GM23338 (cell line): Measurements from ENCODE around the gene CD40. TPM values are rescaled to one million over a fixed set of nuclear protein-coding genes. Genes with fewer than 3 reads are reported as not detected.

ENCODE experiments used
- ATAC-seq: fragments of 200-7000 bp; cut with Tn5 transposase; 3 replicates; pipeline ENCODE4 v1.9.1; 2020
- DNase-seq: peaks from one replicate; pipeline ENCODE4 v3.0.0-alpha.2; 2015; ENCODE audit warnings: low spot score
- H2AFZ ChIP-seq: fragments of 200-600 bp; sonication (generic); 2 replicates; pipeline ENCODE4 v1.8.0; 2016; ENCODE audit warnings: antibody characterized with exemption, mild to moderate bottlenecking, moderate library complexity
- H3F3A ChIP-seq: fragments of 200-600 bp; sonication (generic); replicated peaks from 2 replicates; pipeline ENCODE4 v1.8.0; 2017; ENCODE audit warnings: antibody characterized with exemption, mixed run types, low read depth
- H3K27ac ChIP-seq: fragments of 200-600 bp; sonication (generic); 2 replicates; pipeline ENCODE4 v1.6.1; 2016; ENCODE audit warnings: low read depth
- H3K27me3 ChIP-seq: fragments of 200-600 bp; sonication (generic); 2 replicates; pipeline ENCODE4 v1.8.0; 2016; ENCODE audit warnings: mild to moderate bottlenecking, mixed run types, moderate library complexity; ENCODE audit not compliant: insufficient read depth
- H3K36me3 ChIP-seq: fragments of 200-600 bp; sonication (generic); 2 replicates; pipeline ENCODE4 v1.8.0; 2016; ENCODE audit warnings: mild to moderate bottlenecking; ENCODE audit not compliant: insufficient read depth
- H3K4me1 ChIP-seq: fragments of 200-600 bp; sonication (generic); 2 replicates; pipeline ENCODE4 v1.8.0; 2016; ENCODE audit warnings: mild to moderate bottlenecking, moderate library complexity; ENCODE audit not compliant: insufficient read depth
- H3K4me2 ChIP-seq: fragments of 200-600 bp; sonication (generic); 2 replicates; pipeline ENCODE4 v1.7.1; 2017; ENCODE audit warnings: mixed run types
- H3K4me3 ChIP-seq: fragments of 200-600 bp; sonication (generic); 2 replicates; pipeline ENCODE4 v1.6.1; 2016; ENCODE audit warnings: mixed run types
- H3K79me2 ChIP-seq: fragments of 200-600 bp; sonication (generic); replicated peaks from 2 replicates; pipeline ENCODE4 v1.8.0; 2017; ENCODE audit warnings: mild to moderate bottlenecking; ENCODE audit not compliant: insufficient read depth
- H3K9me2 ChIP-seq: fragments of 200-600 bp; sonication (generic); 2 replicates; pipeline ENCODE4 v1.8.0; 2017; ENCODE audit not compliant: insufficient read depth
- H4K20me1 ChIP-seq: fragments of 200-600 bp; sonication (generic); replicated peaks from 2 replicates; pipeline ENCODE4 v1.8.0; 2017; ENCODE audit warnings: mild to moderate bottlenecking; ENCODE audit not compliant: insufficient read depth
- H3K27ac Mint-ChIP-seq: 2 replicates; pipeline ENCODE4 v1.8.0; 2020; ENCODE audit warnings: inconsistent platforms, mild to moderate bottlenecking, moderate library complexity, mixed read lengths
- H3K27me3 Mint-ChIP-seq: 3 replicates; pipeline ENCODE4 v1.8.0; 2022; ENCODE audit warnings: low read depth, mild to moderate bottlenecking, moderate library complexity, mixed read lengths, inconsistent platforms; ENCODE audit not compliant: insufficient read depth, poor library complexity
- H3K36me3 Mint-ChIP-seq: 3 replicates; pipeline ENCODE4 v1.8.0; 2021; ENCODE audit warnings: low read depth, mild to moderate bottlenecking, inconsistent platforms, moderate library complexity, mixed read lengths
- H3K4me1 Mint-ChIP-seq: 3 replicates; pipeline ENCODE4 v1.8.0; 2020; ENCODE audit warnings: mild to moderate bottlenecking, inconsistent platforms, mixed read lengths
- H3K4me3 Mint-ChIP-seq: 3 replicates; pipeline ENCODE4 v1.8.0; 2021; ENCODE audit warnings: moderate library complexity, mild to moderate bottlenecking, inconsistent platforms, mixed read lengths
- H3K9me3 Mint-ChIP-seq: 3 replicates; pipeline ENCODE4 v1.8.0; 2020; ENCODE audit warnings: moderate library complexity, mild to moderate bottlenecking, inconsistent platforms, mixed read lengths
- CREB1 ChIP-seq: fragments of 250-450 bp; sonication (Bioruptor Pico); IDR thresholded peaks from 2 replicates; pipeline ENCODE4 v1.5.0; 2020; ENCODE audit warnings: low read depth, mild to moderate bottlenecking, moderate library complexity
- EZH2 ChIP-seq: fragments of 200-600 bp; sonication (generic); IDR thresholded peaks from one replicate; pipeline ENCODE4 v1.8.0; 2017; ENCODE audit warnings: antibody characterized with exemption, mild to moderate bottlenecking, low read depth; ENCODE audit not compliant: unreplicated experiment
- EZH2phosphoT487 ChIP-seq: fragments of 200-600 bp; sonication (generic); IDR thresholded peaks from one replicate; pipeline ENCODE4 v1.8.1; 2018; ENCODE audit warnings: antibody characterized with exemption; ENCODE audit not compliant: unreplicated experiment
- JUNB ChIP-seq: IDR thresholded peaks from one replicate; pipeline ENCODE4 v1.6.1; 2016; ENCODE audit warnings: antibody characterized with exemption; ENCODE audit not compliant: unreplicated experiment
- NANOG ChIP-seq: IDR thresholded peaks from 2 replicates; pipeline ENCODE4 v1.6.1; 2016; ENCODE audit warnings: antibody characterized with exemption, borderline replicate concordance
- POLR2AphosphoS5 ChIP-seq: IDR thresholded peaks from 2 replicates; pipeline ENCODE4 v1.6.1; 2016; ENCODE audit warnings: antibody characterized with exemption, low read depth
- ZNF114 ChIP-seq: fragments of 250-450 bp; sonication (Bioruptor Pico); IDR thresholded peaks from 2 replicates; pipeline ENCODE4 v1.5.0; 2020; ENCODE audit warnings: mild to moderate bottlenecking, moderate library complexity
- polyA plus RNA-seq: library from polyadenylated mRNA; unstranded; fragments of >200 nt; fragmentation: Nextera tagmentation; extraction: Ambion mirVana; gene quantifications from 2 replicates; pipeline ENCODE4 v1.2.1, GENCODE V29; 2016
- total RNA-seq: library from RNA; depleted of rRNA; stranded (reverse); fragments of >200 nt; shearing (Covaris generic); gene quantifications from 2 replicates; pipeline ENCODE4 v1.2.3, GENCODE V29; 2014
- TF ChIP-seq, protein P1 (sequence below): IDR thresholded peaks from 2 replicates; pipeline ENCODE4 v1.6.1; 2016; ENCODE audit warnings: antibody characterized with exemption
- TF ChIP-seq, protein P2 (sequence below): fragments of 250-450 bp; sonication (Bioruptor Pico); IDR thresholded peaks from 2 replicates; pipeline ENCODE4 v1.5.0; 2020; ENCODE audit warnings: mild to moderate bottlenecking, moderate library complexity
- TF ChIP-seq, protein P3 (sequence below), 2 experiments: fragments of 200-600 bp in 1 of 2; sonication (generic) in 1 of 2; conservative IDR thresholded peaks; 2 replicates each; pipeline versions ENCODE4 v1.5.1 to v1.6.1; 2016 to 2017; ENCODE audit warnings: antibody characterized with exemption in 2 of 2, low read depth in 2 of 2, mild to moderate bottlenecking in 2 of 2, moderate library complexity in 1 of 2

Gene CD40
- total and polyA plus RNA-seq, 2 experiments from 2014 or later = 15.4 to 18.9 TPM

DNA sequence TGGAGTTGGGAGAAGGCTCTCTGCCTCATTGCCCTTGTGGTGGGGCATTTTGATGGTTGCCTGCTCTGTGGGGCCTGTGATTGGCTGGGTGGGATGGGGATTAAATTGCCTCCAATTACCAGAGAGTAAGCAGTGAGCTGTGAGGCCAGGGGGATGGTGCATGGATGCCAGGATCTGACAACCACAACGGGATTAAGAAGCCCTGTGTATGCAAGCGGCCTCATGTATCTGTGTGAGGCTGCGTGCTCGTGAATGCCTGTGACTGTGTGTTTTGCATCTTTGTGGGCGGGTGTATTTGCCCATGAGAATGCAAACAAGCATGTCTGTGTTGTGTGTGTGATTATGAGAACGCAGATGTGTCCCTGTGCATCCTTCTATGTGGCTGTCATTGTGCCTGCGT is 46.1 kb downstream of the CD40 start:
- Mint-ChIP-seq H3K36me3 (no peaks in the 10 kb centered on the region), H3K4me3 (no peak overlapping the region), H3K9me3 (no peaks in the 10 kb centered on the region), H3K27me3 (peaks cover 2% of the 10 kb centered on the region), H3K27ac (no peak overlapping the region), H3K4me1 (no peaks in the 10 kb centered on the region)
- H3K4me2 ChIP-seq = no peak overlapping the region
- H3K27ac ChIP-seq = no peak overlapping the region
- DNase-seq (no peak), ATAC-seq (peak; percentile 59)
- no peaks in the 10 kb centered on the region for H3F3A ChIP-seq
- H3K79me2 ChIP-seq = no peaks in the 10 kb centered on the region
- TF ChIP-seq, protein P1, sequence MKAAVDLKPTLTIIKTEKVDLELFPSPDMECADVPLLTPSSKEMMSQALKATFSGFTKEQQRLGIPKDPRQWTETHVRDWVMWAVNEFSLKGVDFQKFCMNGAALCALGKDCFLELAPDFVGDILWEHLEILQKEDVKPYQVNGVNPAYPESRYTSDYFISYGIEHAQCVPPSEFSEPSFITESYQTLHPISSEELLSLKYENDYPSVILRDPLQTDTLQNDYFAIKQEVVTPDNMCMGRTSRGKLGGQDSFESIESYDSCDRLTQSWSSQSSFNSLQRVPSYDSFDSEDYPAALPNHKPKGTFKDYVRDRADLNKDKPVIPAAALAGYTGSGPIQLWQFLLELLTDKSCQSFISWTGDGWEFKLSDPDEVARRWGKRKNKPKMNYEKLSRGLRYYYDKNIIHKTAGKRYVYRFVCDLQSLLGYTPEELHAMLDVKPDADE = no peak
- TF ChIP-seq JUNB (no peak), POLR2AphosphoS5 (no peak), EZH2phosphoT487 (no peak), CREB1 (CRISPR knock-in tag) (no peak), NANOG (no peak), ZNF114 (no peak), EZH2 (no peak)
- TF ChIP-seq, protein P2, sequence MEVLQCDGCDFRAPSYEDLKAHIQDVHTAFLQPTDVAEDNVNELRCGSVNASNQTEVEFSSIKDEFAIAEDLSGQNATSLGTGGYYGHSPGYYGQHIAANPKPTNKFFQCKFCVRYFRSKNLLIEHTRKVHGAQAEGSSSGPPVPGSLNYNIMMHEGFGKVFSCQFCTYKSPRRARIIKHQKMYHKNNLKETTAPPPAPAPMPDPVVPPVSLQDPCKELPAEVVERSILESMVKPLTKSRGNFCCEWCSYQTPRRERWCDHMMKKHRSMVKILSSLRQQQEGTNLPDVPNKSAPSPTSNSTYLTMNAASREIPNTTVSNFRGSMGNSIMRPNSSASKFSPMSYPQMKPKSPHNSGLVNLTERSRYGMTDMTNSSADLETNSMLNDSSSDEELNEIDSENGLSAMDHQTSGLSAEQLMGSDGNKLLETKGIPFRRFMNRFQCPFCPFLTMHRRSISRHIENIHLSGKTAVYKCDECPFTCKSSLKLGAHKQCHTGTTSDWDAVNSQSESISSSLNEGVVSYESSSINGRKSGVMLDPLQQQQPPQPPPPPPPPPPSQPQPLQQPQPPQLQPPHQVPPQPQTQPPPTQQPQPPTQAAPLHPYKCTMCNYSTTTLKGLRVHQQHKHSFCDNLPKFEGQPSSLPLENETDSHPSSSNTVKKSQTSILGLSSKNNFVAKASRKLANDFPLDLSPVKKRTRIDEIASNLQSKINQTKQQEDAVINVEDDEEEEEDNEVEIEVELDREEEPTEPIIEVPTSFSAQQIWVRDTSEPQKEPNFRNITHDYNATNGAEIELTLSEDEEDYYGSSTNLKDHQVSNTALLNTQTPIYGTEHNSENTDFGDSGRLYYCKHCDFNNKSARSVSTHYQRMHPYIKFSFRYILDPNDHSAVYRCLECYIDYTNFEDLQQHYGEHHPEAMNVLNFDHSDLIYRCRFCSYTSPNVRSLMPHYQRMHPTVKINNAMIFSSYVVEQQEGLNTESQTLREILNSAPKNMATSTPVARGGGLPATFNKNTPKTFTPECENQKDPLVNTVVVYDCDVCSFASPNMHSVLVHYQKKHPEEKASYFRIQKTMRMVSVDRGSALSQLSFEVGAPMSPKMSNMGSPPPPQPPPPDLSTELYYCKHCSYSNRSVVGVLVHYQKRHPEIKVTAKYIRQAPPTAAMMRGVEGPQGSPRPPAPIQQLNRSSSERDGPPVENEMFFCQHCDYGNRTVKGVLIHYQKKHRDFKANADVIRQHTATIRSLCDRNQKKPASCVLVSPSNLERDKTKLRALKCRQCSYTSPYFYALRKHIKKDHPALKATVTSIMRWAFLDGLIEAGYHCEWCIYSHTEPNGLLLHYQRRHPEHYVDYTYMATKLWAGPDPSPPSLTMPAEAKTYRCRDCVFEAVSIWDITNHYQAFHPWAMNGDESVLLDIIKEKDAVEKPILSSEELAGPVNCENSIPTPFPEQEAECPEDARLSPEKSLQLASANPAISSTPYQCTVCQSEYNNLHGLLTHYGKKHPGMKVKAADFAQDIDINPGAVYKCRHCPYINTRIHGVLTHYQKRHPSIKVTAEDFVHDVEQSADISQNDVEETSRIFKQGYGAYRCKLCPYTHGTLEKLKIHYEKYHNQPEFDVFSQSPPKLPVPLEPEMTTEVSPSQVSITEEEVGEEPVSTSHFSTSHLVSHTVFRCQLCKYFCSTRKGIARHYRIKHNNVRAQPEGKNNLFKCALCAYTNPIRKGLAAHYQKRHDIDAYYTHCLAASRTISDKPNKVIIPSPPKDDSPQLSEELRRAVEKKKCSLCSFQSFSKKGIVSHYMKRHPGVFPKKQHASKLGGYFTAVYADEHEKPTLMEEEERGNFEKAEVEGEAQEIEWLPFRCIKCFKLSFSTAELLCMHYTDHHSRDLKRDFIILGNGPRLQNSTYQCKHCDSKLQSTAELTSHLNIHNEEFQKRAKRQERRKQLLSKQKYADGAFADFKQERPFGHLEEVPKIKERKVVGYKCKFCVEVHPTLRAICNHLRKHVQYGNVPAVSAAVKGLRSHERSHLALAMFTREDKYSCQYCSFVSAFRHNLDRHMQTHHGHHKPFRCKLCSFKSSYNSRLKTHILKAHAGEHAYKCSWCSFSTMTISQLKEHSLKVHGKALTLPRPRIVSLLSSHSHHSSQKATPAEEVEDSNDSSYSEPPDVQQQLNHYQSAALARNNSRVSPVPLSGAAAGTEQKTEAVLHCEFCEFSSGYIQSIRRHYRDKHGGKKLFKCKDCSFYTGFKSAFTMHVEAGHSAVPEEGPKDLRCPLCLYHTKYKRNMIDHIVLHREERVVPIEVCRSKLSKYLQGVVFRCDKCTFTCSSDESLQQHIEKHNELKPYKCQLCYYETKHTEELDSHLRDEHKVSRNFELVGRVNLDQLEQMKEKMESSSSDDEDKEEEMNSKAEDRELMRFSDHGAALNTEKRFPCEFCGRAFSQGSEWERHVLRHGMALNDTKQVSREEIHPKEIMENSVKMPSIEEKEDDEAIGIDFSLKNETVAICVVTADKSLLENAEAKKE (CRISPR knock-in tag) = no peak
- TF ChIP-seq, protein P3, sequence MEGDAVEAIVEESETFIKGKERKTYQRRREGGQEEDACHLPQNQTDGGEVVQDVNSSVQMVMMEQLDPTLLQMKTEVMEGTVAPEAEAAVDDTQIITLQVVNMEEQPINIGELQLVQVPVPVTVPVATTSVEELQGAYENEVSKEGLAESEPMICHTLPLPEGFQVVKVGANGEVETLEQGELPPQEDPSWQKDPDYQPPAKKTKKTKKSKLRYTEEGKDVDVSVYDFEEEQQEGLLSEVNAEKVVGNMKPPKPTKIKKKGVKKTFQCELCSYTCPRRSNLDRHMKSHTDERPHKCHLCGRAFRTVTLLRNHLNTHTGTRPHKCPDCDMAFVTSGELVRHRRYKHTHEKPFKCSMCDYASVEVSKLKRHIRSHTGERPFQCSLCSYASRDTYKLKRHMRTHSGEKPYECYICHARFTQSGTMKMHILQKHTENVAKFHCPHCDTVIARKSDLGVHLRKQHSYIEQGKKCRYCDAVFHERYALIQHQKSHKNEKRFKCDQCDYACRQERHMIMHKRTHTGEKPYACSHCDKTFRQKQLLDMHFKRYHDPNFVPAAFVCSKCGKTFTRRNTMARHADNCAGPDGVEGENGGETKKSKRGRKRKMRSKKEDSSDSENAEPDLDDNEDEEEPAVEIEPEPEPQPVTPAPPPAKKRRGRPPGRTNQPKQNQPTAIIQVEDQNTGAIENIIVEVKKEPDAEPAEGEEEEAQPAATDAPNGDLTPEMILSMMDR (conservative IDR thresholded peaks at IDR 0.05; ENCODE audit: low read depth in 2 of 2) = no peak
- no peaks in the 10 kb centered on the region for H3K9me2 ChIP-seq
- H3K36me3 ChIP-seq = no peaks in the 10 kb centered on the region
- H2AFZ ChIP-seq = no peak overlapping the region
- no peaks in the 10 kb centered on the region for H3K27me3 ChIP-seq
- no peaks in the 10 kb centered on the region for H4K20me1 ChIP-seq
- no peak overlapping the region for H3K4me3 ChIP-seq
- no peaks in the 10 kb centered on the region for H3K4me1 ChIP-seq
